ENCODE measurements around the gene CDC25B. TPM values are rescaled to one million over a fixed set of nuclear protein-coding genes. Genes with fewer than 3 reads are reported as not detected.
A peak's percentile ranks its signal among the peaks of the same experiment; 100 is the strongest.

Gene CDC25B
- total and polyA plus RNA-seq, 2 of the 13 experiments (the other 11 are each of a cell fraction or from before 2014, with no cell fraction given), result 14.5 to 19.4 TPM

DNA sequence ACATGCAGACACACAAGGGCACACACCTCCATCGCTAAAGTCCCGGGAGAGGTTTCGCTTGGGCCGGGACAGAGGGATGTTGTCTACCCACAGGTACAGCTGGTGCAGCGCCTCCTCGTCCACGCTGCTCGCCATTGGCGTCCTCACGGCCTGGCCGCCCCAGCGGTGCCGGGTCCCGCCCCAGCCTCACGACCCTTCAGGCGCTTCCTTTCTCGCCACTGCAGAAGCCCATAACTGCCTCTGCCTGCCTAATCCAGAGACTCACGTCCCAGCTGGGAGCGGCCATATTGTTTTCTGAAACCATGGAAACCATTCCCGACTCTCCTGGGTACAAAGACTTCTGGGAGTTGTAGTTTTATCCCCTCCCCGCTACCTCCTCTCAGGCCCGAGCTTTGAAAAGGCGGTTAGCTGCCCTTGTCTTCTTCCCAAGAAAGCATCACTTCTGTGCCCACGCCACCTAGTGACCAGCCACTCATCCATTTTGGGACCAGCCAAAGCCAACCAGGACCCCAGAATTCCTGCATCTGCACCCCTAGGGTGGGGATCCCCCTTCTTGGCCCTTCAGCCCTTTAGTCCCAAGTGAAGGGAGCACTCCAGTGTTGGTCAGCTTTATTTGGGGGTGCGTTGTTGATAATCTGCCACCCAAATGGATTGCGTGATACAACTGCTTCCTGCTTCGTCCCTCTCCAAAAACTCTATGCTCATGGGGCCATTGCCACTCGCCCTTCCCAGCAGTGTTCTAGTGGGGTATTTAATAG lies 14.8 kb upstream of the CDC25B start, which contains the start of gene SPEF1 (continued):
- 0 out of 2 replicates have a peak, but pooled peaks have one; percentile 44 for TF ChIP-seq SIN3B (IDR thresholded peaks at IDR 0.05; ENCODE audit: low read length)
- no peak for TF ChIP-seq DNMT1 (CRISPR knock-in tag; IDR thresholded peaks at IDR 0.05)
- no peak for TF ChIP-seq LCORL (IDR thresholded peaks at IDR 0.05)
- TF ChIP-seq LCORL (CRISPR knock-in tag; IDR thresholded peaks at IDR 0.05), result peak; percentile 90
- TF ChIP-seq ZNF761 (CRISPR knock-in tag; conservative IDR thresholded peaks at IDR 0.05), result no peak
- TF ChIP-seq ZNF772 (CRISPR knock-in tag; IDR thresholded peaks at IDR 0.05), result peak; percentile 11; the same call in 1 of the 2 replicates
- TF ChIP-seq, protein P1, sequence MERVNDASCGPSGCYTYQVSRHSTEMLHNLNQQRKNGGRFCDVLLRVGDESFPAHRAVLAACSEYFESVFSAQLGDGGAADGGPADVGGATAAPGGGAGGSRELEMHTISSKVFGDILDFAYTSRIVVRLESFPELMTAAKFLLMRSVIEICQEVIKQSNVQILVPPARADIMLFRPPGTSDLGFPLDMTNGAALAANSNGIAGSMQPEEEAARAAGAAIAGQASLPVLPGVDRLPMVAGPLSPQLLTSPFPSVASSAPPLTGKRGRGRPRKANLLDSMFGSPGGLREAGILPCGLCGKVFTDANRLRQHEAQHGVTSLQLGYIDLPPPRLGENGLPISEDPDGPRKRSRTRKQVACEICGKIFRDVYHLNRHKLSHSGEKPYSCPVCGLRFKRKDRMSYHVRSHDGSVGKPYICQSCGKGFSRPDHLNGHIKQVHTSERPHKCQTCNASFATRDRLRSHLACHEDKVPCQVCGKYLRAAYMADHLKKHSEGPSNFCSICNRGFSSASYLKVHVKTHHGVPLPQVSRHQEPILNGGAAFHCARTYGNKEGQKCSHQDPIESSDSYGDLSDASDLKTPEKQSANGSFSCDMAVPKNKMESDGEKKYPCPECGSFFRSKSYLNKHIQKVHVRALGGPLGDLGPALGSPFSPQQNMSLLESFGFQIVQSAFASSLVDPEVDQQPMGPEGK (CRISPR knock-in tag; IDR thresholded peaks at IDR 0.05), result peak; percentile 52
- no peak; the same call in 1 of the 2 replicates for TF ChIP-seq TAF1 (CRISPR knock-in tag; IDR thresholded peaks at IDR 0.05)
- TF ChIP-seq DMAP1 (CRISPR knock-in tag; IDR thresholded peaks at IDR 0.05), result no peak; the same call in 1 of the 2 replicates
- TF ChIP-seq, protein P2, sequence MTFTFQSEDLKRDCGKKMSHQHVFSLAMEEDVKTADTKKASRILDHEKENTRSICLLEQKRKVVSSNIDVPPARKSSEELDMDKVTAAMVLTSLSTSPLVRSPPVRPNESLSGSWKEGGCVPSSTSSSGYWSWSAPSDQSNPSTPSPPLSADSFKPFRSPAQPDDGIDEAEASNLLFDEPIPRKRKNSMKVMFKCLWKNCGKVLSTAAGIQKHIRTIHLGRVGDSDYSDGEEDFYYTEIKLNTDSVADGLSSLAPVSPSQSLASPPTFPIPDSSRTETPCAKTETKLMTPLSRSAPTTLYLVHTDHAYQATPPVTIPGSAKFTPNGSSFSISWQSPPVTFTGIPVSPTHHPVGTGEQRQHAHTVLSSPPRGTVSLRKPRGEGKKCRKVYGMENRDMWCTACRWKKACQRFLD (CRISPR knock-in tag; IDR thresholded peaks at IDR 0.05; ENCODE audit: borderline replicate concordance), result no peak
- TF ChIP-seq SRF (IDR thresholded peaks at IDR 0.05; ENCODE audit: low read depth, low read length), result 0 out of 2 replicates have a peak, but pooled peaks have one; percentile 12
- no peak for TF ChIP-seq ZNF337 (CRISPR knock-in tag; IDR thresholded peaks at IDR 0.05; ENCODE audit: borderline replicate concordance, low read depth)
- TF ChIP-seq ZNF879 (CRISPR knock-in tag; IDR thresholded peaks at IDR 0.05), result no peak
- TF ChIP-seq KDM5A (IDR thresholded peaks at IDR 0.05; ENCODE audit: borderline replicate concordance, low read length), result no peak
- TF ChIP-seq PRPF4 (IDR thresholded peaks at IDR 0.05; ENCODE audit: low read depth, low read length, poor library complexity, severe bottlenecking), result no peak
- peak; percentile 49; the same call in 1 of the 2 replicates for TF ChIP-seq ZNF225 (CRISPR knock-in tag; IDR thresholded peaks at IDR 0.05)
- no peak for TF ChIP-seq TBL1XR1 (IDR thresholded peaks at IDR 0.05; ENCODE audit: borderline replicate concordance, low read length, partially characterized antibody)
- no peak for TF ChIP-seq ZSCAN22 (CRISPR knock-in tag; IDR thresholded peaks at IDR 0.05)
- TF ChIP-seq, protein P3, sequence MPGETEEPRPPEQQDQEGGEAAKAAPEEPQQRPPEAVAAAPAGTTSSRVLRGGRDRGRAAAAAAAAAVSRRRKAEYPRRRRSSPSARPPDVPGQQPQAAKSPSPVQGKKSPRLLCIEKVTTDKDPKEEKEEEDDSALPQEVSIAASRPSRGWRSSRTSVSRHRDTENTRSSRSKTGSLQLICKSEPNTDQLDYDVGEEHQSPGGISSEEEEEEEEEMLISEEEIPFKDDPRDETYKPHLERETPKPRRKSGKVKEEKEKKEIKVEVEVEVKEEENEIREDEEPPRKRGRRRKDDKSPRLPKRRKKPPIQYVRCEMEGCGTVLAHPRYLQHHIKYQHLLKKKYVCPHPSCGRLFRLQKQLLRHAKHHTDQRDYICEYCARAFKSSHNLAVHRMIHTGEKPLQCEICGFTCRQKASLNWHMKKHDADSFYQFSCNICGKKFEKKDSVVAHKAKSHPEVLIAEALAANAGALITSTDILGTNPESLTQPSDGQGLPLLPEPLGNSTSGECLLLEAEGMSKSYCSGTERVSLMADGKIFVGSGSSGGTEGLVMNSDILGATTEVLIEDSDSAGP (CRISPR knock-in tag; IDR thresholded peaks at IDR 0.05; ENCODE audit: borderline replicate concordance), result peak; percentile 69
- no peak for TF ChIP-seq ZNF660 (CRISPR knock-in tag; IDR thresholded peaks at IDR 0.05; ENCODE audit: borderline replicate concordance, low read depth)
- peak; percentile 36; the same call in 1 of the 2 replicates for TF ChIP-seq ZNF235 (CRISPR knock-in tag; IDR thresholded peaks at IDR 0.05; ENCODE audit: borderline replicate concordance)
- TF ChIP-seq HOXA9 (CRISPR knock-in tag; IDR thresholded peaks at IDR 0.05; ENCODE audit: borderline replicate concordance), result no peak
- TF ChIP-seq CENPT (CRISPR knock-in tag; IDR thresholded peaks at IDR 0.05; ENCODE audit: low read depth), result peak; percentile 59; the same call in 1 of the 2 replicates
- TF ChIP-seq ZBTB20 (CRISPR knock-in tag; IDR thresholded peaks at IDR 0.05; ENCODE audit: borderline replicate concordance, low read depth), result no peak
- no peak for TF ChIP-seq ZNF207 (IDR thresholded peaks at IDR 0.05; ENCODE audit: borderline replicate concordance)
- TF ChIP-seq ZNF737 (CRISPR knock-in tag; IDR thresholded peaks at IDR 0.05; ENCODE audit: borderline replicate concordance), result no peak
- TF ChIP-seq ZNF780A (CRISPR knock-in tag; IDR thresholded peaks at IDR 0.05), result no peak

Measured in HepG2 (cell line).